NCI-H446 treated with DMSO at 0.1 percent for 48 hours (cell line): Measurements from ENCODE around the gene KCNJ10.
"Not testable (repeated sequence)": the region's sequence is repeated elsewhere in the genome, so short reads cannot be mapped to it uniquely, and the experiment has no call there.

Experiments
- DNase-seq: peaks from one replicate; lab custom pipeline; 2025; lab: John Stamatoyannopoulos, UW

Gene KCNJ10

GRCh38 chr1:160061369-160062229 is 8.4 kb downstream of the KCNJ10 start:
- no peak for DNase-seq

- no peak for DNase-seq
Measured at GRCh38 chr1:160058087-160058486, 11.9 kb downstream of the KCNJ10 start.

- no peak for DNase-seq
Measured at GRCh38 chr1:160056648-160057169, 13.3 kb downstream of the KCNJ10 start.

GRCh38 chr1:160053548-160054365 is 16.2 kb downstream of the KCNJ10 start:
- no peak for DNase-seq

- DNase-seq = no peak
Measured at GRCh38 chr1:160052936-160053335, 17.0 kb downstream of the KCNJ10 start.

- DNase-seq = no peak
Measured at GRCh38 chr1:160050619-160051018, 19.3 kb downstream of the KCNJ10 start.

- not testable (repeated sequence) for DNase-seq
Measured at GRCh38 chr1:160050182-160050581, 19.8 kb downstream of the KCNJ10 start.

GRCh38 chr1:160049101-160049500 is 20.9 kb downstream of the KCNJ10 start:
- no peak for DNase-seq

- DNase-seq = no peak
Measured at GRCh38 chr1:160048335-160048734, 21.6 kb downstream of the KCNJ10 start.

- no peak for DNase-seq
Measured at GRCh38 chr1:160047111-160047991, 22.6 kb downstream of the KCNJ10 start.

GRCh38 chr1:160046494-160047110 is 23.4 kb downstream of the KCNJ10 start:
- no peak for DNase-seq

GRCh38 chr1:160045653-160046052 is 24.3 kb downstream of the KCNJ10 start:
- no peak for DNase-seq

- DNase-seq = no peak
Measured at GRCh38 chr1:160043543-160043942, 26.4 kb downstream of the KCNJ10 start.

- no peak for DNase-seq
Measured at GRCh38 chr1:160040476-160040875, 29.5 kb downstream of the KCNJ10 start.

GRCh38 chr1:160032165-160032820 is 37.7 kb downstream of the KCNJ10 start:
- DNase-seq = no peak

- DNase-seq = peak; percentile 87
Measured at GRCh38 chr1:160031365-160032164, 38.4 kb downstream of the KCNJ10 start, which contains the start of gene PIGM. TSS of gene PIGM (minus strand) at chr1:160031990. CDS start at chr1:160031739, 251 bp downstream.

- DNase-seq = no peak
Measured at GRCh38 chr1:160030657-160031364, 39.1 kb downstream of the KCNJ10 start.

GRCh38 chr1:160028426-160028825 is 41.5 kb downstream of the KCNJ10 start:
- no peak for DNase-seq

- DNase-seq = no peak
Measured at GRCh38 chr1:160025314-160025713, 44.6 kb downstream of the KCNJ10 start.
